GM10248 (cell line): ENCODE results near the gene LCAT.

Source experiments
- CTCF ChIA-PET: fragments of 300-600 bp; sonication (Branson Sonifier 250); formaldehyde crosslinking; extraction: SDS; loops from one replicate; lab custom pipeline; 2021; ENCODE audit warnings: antibody characterized with exemption; lab: Yijun Ruan, JAX
- POLR2A ChIA-PET: fragments of 350-650 bp; sonication (Branson Sonifier 250); formaldehyde crosslinking; extraction: SDS; loops from one replicate; lab custom pipeline; 2020; ENCODE audit warnings: antibody characterized with exemption; lab: Yijun Ruan, JAX
- DNase-seq: peaks from one replicate; pipeline ENCODE4 v3.0.0; 2012; ENCODE audit errors: extremely low spot score
- TF ChIP-seq, protein P1 (sequence below): IDR thresholded peaks from 2 replicates; pipeline ENCODE4 v1.5.1; 2012; ENCODE audit warnings: mild to moderate bottlenecking, low read depth; ENCODE audit errors: extremely low read depth, missing control alignments, control extremely low read depth

The LCAT gene

GRCh38 chr16:67965668-67966548 lies 22.0 kb upstream of the LCAT start:
- CTCF ChIA-PET = interaction anchor here (0.8 to 2.2 kb wide), 13 partner anchors 10 to 149 kb away, joined by 3 to 9 read pairs (median 3); partner anchors contain the start of gene LCAT
- POLR2A ChIA-PET = no interaction called here
- TF ChIP-seq, protein P1, sequence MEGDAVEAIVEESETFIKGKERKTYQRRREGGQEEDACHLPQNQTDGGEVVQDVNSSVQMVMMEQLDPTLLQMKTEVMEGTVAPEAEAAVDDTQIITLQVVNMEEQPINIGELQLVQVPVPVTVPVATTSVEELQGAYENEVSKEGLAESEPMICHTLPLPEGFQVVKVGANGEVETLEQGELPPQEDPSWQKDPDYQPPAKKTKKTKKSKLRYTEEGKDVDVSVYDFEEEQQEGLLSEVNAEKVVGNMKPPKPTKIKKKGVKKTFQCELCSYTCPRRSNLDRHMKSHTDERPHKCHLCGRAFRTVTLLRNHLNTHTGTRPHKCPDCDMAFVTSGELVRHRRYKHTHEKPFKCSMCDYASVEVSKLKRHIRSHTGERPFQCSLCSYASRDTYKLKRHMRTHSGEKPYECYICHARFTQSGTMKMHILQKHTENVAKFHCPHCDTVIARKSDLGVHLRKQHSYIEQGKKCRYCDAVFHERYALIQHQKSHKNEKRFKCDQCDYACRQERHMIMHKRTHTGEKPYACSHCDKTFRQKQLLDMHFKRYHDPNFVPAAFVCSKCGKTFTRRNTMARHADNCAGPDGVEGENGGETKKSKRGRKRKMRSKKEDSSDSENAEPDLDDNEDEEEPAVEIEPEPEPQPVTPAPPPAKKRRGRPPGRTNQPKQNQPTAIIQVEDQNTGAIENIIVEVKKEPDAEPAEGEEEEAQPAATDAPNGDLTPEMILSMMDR = no peak
- no peak for DNase-seq

DNA sequence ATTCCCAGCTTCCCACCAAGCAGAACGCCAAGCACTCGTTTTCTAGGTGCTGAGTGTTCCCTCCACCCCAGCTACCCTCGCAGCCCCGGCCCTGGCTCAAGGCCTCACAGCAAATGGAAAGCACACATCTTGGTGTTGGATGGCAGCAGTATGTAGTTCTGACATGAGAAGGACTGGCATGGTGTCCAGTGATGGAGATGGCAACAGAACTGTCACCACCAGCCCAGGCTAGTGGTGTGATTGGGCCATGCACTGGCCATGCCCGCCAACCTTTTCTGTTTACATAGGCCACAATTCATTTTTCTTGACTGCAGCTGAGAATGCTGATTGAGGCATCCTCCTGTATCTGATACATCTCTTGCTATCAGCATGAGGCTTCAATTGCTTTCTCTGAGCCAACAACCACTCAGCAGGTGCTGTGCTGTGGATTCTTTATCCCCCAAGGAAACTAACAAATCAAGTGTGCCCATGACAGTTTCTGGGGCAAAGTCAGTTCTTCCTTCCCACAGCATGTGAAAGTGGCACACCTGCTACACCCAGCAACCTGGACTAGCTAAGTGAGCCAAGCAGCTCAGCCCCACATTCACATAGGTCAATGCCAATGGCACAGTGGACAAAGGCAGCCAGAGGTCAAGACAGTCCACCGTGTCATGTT lies 20.7 kb upstream of the LCAT start:
- ChIA-PET POLR2A (interaction anchor here (0.7 kb wide), 1 partner anchor 29 kb away, joined by 3 read pairs; no protein-coding TSS in a partner anchor), CTCF (interaction anchor here (0.7 to 2.2 kb wide), 5 partner anchors 12 to 76 kb away, joined by 3 to 9 read pairs (median 4); no protein-coding TSS in a partner anchor)
- TF ChIP-seq, protein P1 = no peak
- DNase-seq = no peak

DNA sequence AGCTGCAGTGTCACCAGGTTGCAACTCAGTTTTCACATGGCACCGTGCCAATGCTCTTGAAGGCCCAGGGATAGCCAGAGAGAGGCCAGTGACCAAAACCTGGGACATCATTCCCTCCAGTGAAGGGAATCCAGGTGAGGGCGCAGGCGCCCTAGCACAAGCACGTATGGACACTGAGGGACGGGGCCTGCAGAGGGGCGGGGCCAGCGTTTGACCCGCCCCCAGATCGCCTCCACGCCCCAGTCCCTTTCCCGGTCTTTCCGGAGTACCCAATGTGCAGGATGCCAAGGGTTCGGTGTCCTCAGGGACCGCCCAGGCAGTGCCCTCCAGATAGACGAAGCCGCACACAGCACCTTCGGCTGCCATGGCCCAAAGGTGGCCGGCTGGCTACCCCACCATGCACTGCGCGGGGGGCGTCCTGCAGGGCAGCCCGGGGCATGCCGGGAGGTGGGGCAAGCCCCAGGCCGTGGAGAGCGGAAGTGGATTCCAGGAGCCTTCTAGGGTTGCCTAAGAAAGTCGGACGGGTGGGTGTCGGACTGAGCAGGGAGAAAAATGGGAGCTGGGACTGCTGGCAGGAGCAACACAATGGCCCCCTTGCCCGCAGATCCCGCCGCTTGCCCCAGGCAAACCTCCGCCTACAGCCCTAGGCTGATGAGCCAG lies 19.9 kb upstream of the LCAT start:
- CTCF ChIA-PET = interaction anchor here (0.7 to 2.2 kb wide), 3 partner anchors 31 to 77 kb away, joined by 3 to 9 read pairs (median 5); no protein-coding TSS in a partner anchor
- no peak for DNase-seq
- POLR2A ChIA-PET = interaction anchor here (0.7 kb wide), 1 partner anchor 28 kb away, joined by 3 read pairs; no protein-coding TSS in a partner anchor
- TF ChIP-seq, protein P1 = no peak

- TF ChIP-seq, protein P1 = no peak
- ChIA-PET CTCF (interaction anchor here (1.2 to 1.5 kb wide), 2 partner anchors 21 to 77 kb away, joined by 3 to 4 read pairs; no protein-coding TSS in a partner anchor), POLR2A (interaction anchor here (0.8 kb wide), 1 partner anchor 28 kb away, joined by 3 read pairs; no protein-coding TSS in a partner anchor)
- no peak for DNase-seq
Observed at GRCh38 chr16:67963292-67963661, 19.4 kb upstream of the LCAT start.

GRCh38 chr16:67962135-67962534 lies 18.2 kb upstream of the LCAT start:
- no peak for DNase-seq
- TF ChIP-seq, protein P1 = no peak
- POLR2A ChIA-PET = no interaction called here
- CTCF ChIA-PET = interaction anchor here (1.2 to 1.5 kb wide), 2 partner anchors 19 to 78 kb away, joined by 3 to 4 read pairs; no protein-coding TSS in a partner anchor

- DNase-seq = no peak
- POLR2A ChIA-PET = no interaction called here
- TF ChIP-seq, protein P1 = no peak
- CTCF ChIA-PET = no interaction called here
Observed at GRCh38 chr16:67961551-67961957, 17.6 kb upstream of the LCAT start.
